ENCODE results near the gene MRGPRD.

- TF ChIP-seq CTCF (conservative IDR thresholded peaks at IDR 0.05 in 1 of 2, IDR thresholded peaks at IDR 0.05 in 1 of 2; ENCODE audit: extremely low read depth in 1 of 2, insufficient read depth in 1 of 2, low read depth in 1 of 2, low read length in 2 of 2) (no peak), EZH2 (IDR thresholded peaks at IDR 0.05; ENCODE audit: borderline replicate concordance, low read length) (no peak)
Measured at GRCh38 chr11:68989936-68990606, 9.3 kb upstream of the MRGPRD start.

Measured in mammary epithelial cell (primary cell).